Osteoblast (primary cell): ENCODE results near the gene SNED1. TPM values are rescaled to one million over a fixed set of nuclear protein-coding genes. Genes with fewer than 3 reads are reported as not detected.

Experiments used
- DNase-seq: peaks from one replicate; pipeline ENCODE4 v3.0.0; 2011; ENCODE audit warnings: low spot score, mixed read lengths; ENCODE audit not compliant: insufficient read length; ENCODE audit errors: missing footprints
- H2AFZ ChIP-seq: 2 replicates; pipeline ENCODE4 v1.6.0; 2011; ENCODE audit warnings: mild to moderate bottlenecking, low read length
- H3K27ac ChIP-seq: 2 replicates; pipeline ENCODE4 v1.5.1; 2011; ENCODE audit warnings: mild to moderate bottlenecking, low read depth, low read length, moderate library complexity
- H3K27me3 ChIP-seq: 2 replicates; pipeline ENCODE4 v1.6.0; 2012; ENCODE audit warnings: mild to moderate bottlenecking, control low read depth, inconsistent platforms, low read length, moderate library complexity; ENCODE audit not compliant: insufficient read depth
- H3K36me3 ChIP-seq: 2 replicates; pipeline ENCODE4 v1.5.1; 2011; ENCODE audit warnings: mild to moderate bottlenecking, low read length, control low read depth, moderate library complexity; ENCODE audit not compliant: insufficient read depth
- H3K4me1 ChIP-seq: 2 replicates; pipeline ENCODE4 v1.5.1; 2011; ENCODE audit warnings: mild to moderate bottlenecking, low read length, control low read depth, moderate library complexity; ENCODE audit not compliant: insufficient read depth
- H3K4me2 ChIP-seq: 2 replicates; pipeline ENCODE4 v1.6.0; 2011; ENCODE audit warnings: mild to moderate bottlenecking, low read length; ENCODE audit not compliant: insufficient read depth
- H3K4me3 ChIP-seq: fragments of 200-600 bp; sonication (generic); 3 replicates; pipeline ENCODE4 v1.5.1; 2012; ENCODE audit warnings: mild to moderate bottlenecking, low read length, inconsistent platforms; ENCODE audit not compliant: insufficient read depth
- H3K79me2 ChIP-seq: 2 replicates; pipeline ENCODE4 v1.6.0; 2012; ENCODE audit warnings: mild to moderate bottlenecking, low read length, control low read depth, inconsistent platforms; ENCODE audit not compliant: insufficient read depth
- H3K9me3 ChIP-seq: 2 replicates; pipeline ENCODE4 v1.5.1; 2011; ENCODE audit warnings: low read depth, low read length, control low read depth
- H4K20me1 ChIP-seq: 2 replicates; pipeline ENCODE4 v1.6.0; 2012; ENCODE audit warnings: mild to moderate bottlenecking, low read length, control low read depth; ENCODE audit not compliant: insufficient read depth
- CTCF ChIP-seq: IDR thresholded peaks from 2 replicates; pipeline ENCODE4 v1.5.1; 2011; ENCODE audit warnings: mild to moderate bottlenecking, low read depth, low read length, moderate library complexity; ENCODE audit errors: extremely low read depth
- total RNA-seq: library from RNA; depleted of rRNA; stranded (reverse); fragments of >200 nt; gene quantifications from 2 replicates; pipeline ENCODE4 v1.2.3, GENCODE V29; 2012

SNED1 gene
- total RNA-seq, 1 donor = 94.8 TPM

- Histone ChIP-seq H3K36me3 (peaks cover 2% of the 10 kb centered on the region), H3K4me2 (no peak overlapping the region), H3K79me2 (peaks cover 7% of the 10 kb centered on the region), H4K20me1 (peaks cover 33% of the 10 kb centered on the region), H3K4me1 (no peaks in the 10 kb centered on the region), H2AFZ (no peak overlapping the region), H3K9me3 (no peaks in the 10 kb centered on the region), H3K4me3 (no peak overlapping the region), H3K27me3 (no peaks in the 10 kb centered on the region), H3K27ac (no peak overlapping the region)
- peak; percentile 13 for DNase-seq
- no peak for TF ChIP-seq CTCF
Measured at GRCh38 chr2:241017228-241017940, 19.0 kb downstream of the SNED1 start.

- Histone ChIP-seq H3K79me2 (peaks cover 7% of the 10 kb centered on the region), H3K4me1 (no peaks in the 10 kb centered on the region), H2AFZ (no peak overlapping the region), H3K36me3 (peaks cover 2% of the 10 kb centered on the region), H3K27ac (no peak overlapping the region), H3K4me2 (no peak overlapping the region), H4K20me1 (peaks cover 30% of the 10 kb centered on the region), H3K27me3 (no peaks in the 10 kb centered on the region), H3K4me3 (no peak overlapping the region), H3K9me3 (no peaks in the 10 kb centered on the region)
- DNase-seq = no peak
- TF ChIP-seq CTCF = no peak
Measured at GRCh38 chr2:241018051-241018891, 19.9 kb downstream of the SNED1 start.

- Histone ChIP-seq H3K4me3 (no peak overlapping the region), H3K4me1 (no peaks in the 10 kb centered on the region), H3K4me2 (no peak overlapping the region), H3K79me2 (peaks cover 7% of the 10 kb centered on the region), H2AFZ (no peak overlapping the region), H3K27me3 (no peaks in the 10 kb centered on the region), H3K36me3 (peaks cover 2% of the 10 kb centered on the region), H3K9me3 (no peaks in the 10 kb centered on the region), H3K27ac (no peak overlapping the region), H4K20me1 (peaks cover 25% of the 10 kb centered on the region)
- no peak for TF ChIP-seq CTCF
- no peak for DNase-seq
Measured at GRCh38 chr2:241019441-241020139, 21.2 kb downstream of the SNED1 start.
